Measurements from ENCODE around the gene DHX8.

The DHX8 gene

DNA sequence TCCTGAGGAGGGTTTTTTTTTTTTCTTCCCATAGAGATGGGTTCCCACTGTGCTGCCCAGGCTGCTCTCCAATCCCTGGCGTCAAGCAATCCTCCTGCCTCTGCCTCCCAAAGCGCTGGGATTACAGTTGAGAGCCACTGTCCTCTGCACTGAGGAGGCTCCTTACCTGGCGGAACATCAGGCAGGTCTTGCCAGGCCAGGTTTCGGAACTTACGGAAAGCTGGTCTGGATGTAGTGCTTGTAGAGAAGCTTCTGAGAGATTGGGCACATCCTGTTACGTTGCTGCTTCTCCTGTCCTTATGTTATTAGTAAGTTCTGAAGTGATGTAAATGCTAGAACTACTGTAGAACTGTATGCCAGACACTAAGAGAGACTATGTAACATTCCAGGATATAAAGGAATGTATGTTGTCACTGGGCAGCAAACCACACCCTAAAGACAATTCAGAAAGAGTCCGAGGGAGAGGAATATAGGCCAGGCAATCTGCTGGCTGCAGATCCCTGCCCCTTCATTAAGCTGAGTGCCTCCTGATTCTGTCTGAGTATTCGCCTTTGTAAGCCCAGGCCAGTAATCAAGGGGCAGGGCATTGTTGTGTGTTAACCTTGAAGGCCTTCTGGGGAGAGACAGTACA, 41.3 kb downstream of the DHX8 start:
- DNase-seq (ENCODE audit: low read depth in 2 of 2), result peak; percentile 50 to 68
- no peak overlapping the region for H3K4me3 ChIP-seq (replicated peaks in 1 of 2; ENCODE audit: low read depth in 2 of 2, low read length in 2 of 2)
- TF ChIP-seq, protein P1, sequence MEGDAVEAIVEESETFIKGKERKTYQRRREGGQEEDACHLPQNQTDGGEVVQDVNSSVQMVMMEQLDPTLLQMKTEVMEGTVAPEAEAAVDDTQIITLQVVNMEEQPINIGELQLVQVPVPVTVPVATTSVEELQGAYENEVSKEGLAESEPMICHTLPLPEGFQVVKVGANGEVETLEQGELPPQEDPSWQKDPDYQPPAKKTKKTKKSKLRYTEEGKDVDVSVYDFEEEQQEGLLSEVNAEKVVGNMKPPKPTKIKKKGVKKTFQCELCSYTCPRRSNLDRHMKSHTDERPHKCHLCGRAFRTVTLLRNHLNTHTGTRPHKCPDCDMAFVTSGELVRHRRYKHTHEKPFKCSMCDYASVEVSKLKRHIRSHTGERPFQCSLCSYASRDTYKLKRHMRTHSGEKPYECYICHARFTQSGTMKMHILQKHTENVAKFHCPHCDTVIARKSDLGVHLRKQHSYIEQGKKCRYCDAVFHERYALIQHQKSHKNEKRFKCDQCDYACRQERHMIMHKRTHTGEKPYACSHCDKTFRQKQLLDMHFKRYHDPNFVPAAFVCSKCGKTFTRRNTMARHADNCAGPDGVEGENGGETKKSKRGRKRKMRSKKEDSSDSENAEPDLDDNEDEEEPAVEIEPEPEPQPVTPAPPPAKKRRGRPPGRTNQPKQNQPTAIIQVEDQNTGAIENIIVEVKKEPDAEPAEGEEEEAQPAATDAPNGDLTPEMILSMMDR (IDR thresholded peaks at IDR 0.05; ENCODE audit: low read depth, low read length), result no peak

- DNase-seq (ENCODE audit: low read depth in 2 of 2), result no peak
- no peak overlapping the region for H3K4me3 ChIP-seq (replicated peaks in 1 of 2; ENCODE audit: low read depth in 2 of 2, low read length in 2 of 2)
- TF ChIP-seq, protein P1 (IDR thresholded peaks at IDR 0.05; ENCODE audit: low read depth, low read length), result no peak
Observed at GRCh38 chr17:43526886-43527648, 43.3 kb downstream of the DHX8 start.

DNA sequence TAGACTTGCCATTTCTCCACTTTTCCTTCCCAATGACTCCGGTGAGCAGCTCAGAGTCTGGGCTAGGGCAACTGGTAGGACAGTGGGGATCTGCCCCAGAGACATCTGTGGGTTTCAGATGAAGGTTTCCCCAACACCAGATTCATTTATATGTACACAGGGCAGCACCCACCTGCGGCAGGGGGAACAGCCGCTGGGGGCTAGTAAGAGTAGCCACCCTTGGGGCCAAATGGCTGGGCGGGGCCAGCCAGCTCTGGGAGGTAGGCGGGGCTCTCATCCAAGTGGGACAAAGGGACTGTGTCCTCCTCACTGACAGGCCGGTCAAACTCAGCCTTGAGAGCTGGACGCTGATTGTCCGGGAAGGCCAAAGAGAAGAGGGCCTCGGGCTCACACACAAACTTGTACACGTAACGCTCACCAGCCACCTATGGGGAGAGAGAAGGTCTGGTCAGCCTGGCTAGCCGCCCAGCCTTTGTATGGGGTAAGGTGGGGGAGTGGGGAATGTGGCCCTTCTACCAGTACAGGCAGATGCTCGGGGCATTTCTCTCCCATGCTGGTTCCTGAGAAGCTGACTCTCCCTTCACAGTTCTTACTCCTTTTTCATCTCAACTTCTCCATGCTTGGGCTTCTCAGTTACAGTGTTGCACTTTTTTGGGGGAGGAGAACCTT, 44.7 kb downstream of the DHX8 start:
- H3K4me3 ChIP-seq (replicated peaks in 1 of 2; ENCODE audit: low read depth in 2 of 2, low read length in 2 of 2), result no peak overlapping the region
- DNase-seq (ENCODE audit: low read depth in 2 of 2), result peak in 1 of 2 donors; percentile 23
- TF ChIP-seq, protein P1 (IDR thresholded peaks at IDR 0.05; ENCODE audit: low read depth, low read length), result no peak

- DNase-seq (ENCODE audit: low read depth in 2 of 2), result no peak
- H3K4me3 ChIP-seq (replicated peaks in 1 of 2; ENCODE audit: low read depth in 2 of 2, low read length in 2 of 2), result no peak overlapping the region
- TF ChIP-seq, protein P1 (IDR thresholded peaks at IDR 0.05; ENCODE audit: low read depth, low read length), result no peak
Observed at GRCh38 chr17:43528988-43529814, 45.4 kb downstream of the DHX8 start.

- TF ChIP-seq, protein P1 (IDR thresholded peaks at IDR 0.05; ENCODE audit: low read depth, low read length), result no peak
- no peak overlapping the region for H3K4me3 ChIP-seq (replicated peaks in 1 of 2; ENCODE audit: low read depth in 2 of 2, low read length in 2 of 2)
- no peak for DNase-seq (ENCODE audit: low read depth in 2 of 2)
Observed at GRCh38 chr17:43529947-43530287, 46.1 kb downstream of the DHX8 start.

DNA sequence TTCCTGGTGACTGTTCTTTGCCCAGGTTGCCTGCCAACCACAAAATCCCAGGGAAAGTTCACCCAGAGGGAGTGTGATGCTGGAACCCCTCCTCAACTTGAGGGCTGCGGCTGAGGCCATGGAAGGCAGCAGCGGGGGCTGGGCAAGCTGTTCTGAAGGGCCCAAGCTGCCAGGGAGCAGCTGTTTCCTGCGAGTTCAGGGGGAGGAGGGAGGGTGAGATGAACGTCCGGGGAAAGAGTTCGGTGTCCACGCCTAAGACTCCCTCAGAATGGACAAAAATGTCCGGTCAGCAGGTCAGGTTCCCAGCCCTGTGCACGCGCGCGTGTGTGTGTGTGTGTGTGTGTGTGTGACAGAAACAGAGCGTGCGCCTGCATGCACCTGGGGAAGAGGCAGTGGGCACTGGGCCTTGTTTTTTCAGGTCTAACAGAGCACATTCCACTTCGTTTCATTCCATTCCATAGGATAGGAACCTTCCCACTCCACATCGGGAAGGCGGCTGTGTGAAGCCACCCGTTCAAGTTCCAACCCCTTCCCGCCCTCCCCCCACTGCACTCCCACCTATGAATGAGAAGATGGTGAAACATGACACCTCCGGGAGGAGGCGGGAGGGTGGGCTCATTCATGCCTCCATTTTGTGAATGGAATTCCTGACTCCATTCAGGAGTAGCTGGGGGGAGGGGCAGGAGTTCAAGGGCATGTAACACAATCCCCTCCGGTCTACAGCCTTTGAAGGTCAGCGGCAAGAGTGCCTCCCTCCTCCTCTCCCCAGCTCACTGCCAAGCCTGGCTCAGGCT, 46.7 kb downstream of the DHX8 start:
- TF ChIP-seq, protein P1 (IDR thresholded peaks at IDR 0.05; ENCODE audit: low read depth, low read length), result no peak
- DNase-seq (ENCODE audit: low read depth in 2 of 2), result peak; percentile 84 to 92
- H3K4me3 ChIP-seq (replicated peaks in 1 of 2; ENCODE audit: low read depth in 2 of 2, low read length in 2 of 2), result peak overlapping the region; percentile 11 to 22

Data from cardiac fibroblast (primary cell).